ENCODE measurements around the gene PARD6A.

PARD6A gene

DNA sequence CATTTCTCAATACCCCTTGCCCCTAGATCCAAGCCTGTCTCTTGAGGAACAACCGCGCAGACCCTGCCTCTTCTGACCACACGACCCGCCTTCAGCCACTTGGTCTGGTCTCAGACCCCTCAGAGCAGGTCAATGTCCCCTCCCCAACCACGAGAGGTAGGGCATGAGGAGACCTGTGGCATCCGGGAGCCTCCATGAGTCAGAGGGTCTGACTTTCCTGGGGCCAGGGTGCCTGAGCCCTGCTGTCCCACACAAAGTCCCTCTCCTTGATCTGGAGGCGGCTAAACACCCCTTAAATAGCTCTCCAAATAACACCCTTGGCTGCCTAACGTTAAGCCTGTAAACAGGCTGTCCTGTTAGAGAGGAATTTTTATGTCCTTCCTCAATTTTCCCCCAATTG, 10.7 kb upstream of the PARD6A start:
- peaks cover 62% of the 10 kb centered on the region for H3K36me3 Mint-ChIP-seq
- no peak for DNase-seq (ENCODE audit: low spot score in 2 of 2)
- H3K27ac Mint-ChIP-seq: no peak overlapping the region
- no peak overlapping the region for H3K4me3 Mint-ChIP-seq
- no peaks in the 10 kb centered on the region for H3K9me3 Mint-ChIP-seq
- no peak for ATAC-seq
- H3K4me1 Mint-ChIP-seq: peaks cover 18% of the 10 kb centered on the region

DNA sequence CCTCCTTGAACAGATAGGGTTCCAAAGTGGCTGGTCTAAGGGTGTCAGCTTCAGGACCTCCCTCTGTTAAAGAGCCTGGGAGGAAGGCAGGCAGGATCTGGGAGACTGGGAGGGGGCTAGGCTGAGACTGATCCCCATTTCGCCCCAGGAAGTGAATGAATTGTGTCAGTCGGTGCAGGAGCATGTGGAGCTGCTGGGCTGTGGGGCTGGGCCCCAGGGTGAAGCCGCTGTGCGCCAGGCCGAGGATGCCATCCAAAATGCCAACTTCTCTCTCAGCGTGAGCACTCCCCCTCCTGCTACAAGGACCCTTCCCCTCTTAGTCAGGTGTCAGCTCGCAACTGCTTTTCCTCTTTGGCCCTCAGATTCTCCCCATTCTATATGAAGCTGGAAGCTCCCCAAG, 9.7 kb upstream of the PARD6A start:
- Mint-ChIP-seq H3K4me1 (peaks cover 25% of the 10 kb centered on the region), H3K4me3 (no peak overlapping the region), H3K27ac (peak overlapping the region; percentile 8), H3K9me3 (no peaks in the 10 kb centered on the region), H3K36me3 (peaks cover 72% of the 10 kb centered on the region)
- no peak for DNase-seq (ENCODE audit: low spot score in 2 of 2)
- ATAC-seq: no peak

DNA sequence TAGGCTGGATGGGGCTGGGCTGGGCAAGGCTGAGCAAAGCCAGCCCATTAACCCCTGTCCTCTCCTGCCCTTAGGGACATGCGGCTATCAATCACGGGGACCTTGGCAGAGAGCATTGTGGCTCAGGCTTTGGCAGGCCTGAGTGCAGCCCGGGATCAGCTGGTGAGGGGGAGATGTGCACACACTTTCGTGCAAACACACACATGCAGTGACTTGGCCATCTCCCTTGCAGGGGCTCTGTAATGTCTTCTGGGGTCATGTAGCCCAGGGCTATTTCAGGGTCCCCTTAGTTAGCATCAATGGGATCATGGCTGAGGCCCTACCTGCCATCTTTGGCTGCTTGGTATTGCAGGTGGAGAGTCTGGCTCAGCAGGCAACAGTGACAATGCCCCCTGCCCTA, 8.9 kb upstream of the PARD6A start:
- peaks cover 77% of the 10 kb centered on the region for H3K36me3 Mint-ChIP-seq
- peaks cover 19% of the 10 kb centered on the region for H3K4me1 Mint-ChIP-seq
- DNase-seq (ENCODE audit: low spot score in 2 of 2) (no peak), ATAC-seq (no peak)
- H3K9me3 Mint-ChIP-seq: no peaks in the 10 kb centered on the region
- peak overlapping the region; percentile 54 for H3K27ac Mint-ChIP-seq
- no peak overlapping the region for H3K4me3 Mint-ChIP-seq

DNA sequence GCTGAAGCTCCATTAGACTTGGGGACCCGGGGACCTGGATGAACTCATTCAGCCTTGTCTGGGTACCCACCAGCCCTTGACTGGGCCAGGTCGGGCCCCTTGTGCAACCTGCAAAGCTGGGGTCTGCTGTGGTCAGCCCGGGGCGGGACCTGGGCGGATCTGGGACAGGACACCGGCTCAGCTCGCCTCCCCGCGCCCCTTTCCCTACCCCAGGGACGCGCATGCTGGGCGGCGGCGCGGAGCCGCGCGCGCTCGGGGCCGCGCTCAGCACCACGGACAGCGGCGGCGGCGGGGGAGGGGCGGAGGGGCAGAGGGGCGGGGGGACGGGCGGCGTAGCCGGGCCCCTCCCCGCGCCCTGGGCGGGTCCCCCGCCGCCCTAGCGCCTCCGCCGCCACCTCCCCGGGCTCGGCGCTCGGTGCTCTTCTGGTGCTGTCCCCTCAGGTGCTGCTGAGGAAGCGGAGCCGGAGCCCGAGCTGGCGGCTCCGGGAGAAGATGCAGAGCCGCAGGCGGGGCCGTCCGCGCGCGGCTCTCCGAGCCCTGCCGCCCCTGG, 8.1 kb upstream of the PARD6A start:
- Mint-ChIP-seq H3K27ac (no peak overlapping the region), H3K4me1 (peaks cover 16% of the 10 kb centered on the region), H3K4me3 (no peak overlapping the region), H3K9me3 (no peaks in the 10 kb centered on the region), H3K36me3 (peaks cover 78% of the 10 kb centered on the region)
- DNase-seq (ENCODE audit: low spot score in 2 of 2): no peak
- no peak for ATAC-seq

DNA sequence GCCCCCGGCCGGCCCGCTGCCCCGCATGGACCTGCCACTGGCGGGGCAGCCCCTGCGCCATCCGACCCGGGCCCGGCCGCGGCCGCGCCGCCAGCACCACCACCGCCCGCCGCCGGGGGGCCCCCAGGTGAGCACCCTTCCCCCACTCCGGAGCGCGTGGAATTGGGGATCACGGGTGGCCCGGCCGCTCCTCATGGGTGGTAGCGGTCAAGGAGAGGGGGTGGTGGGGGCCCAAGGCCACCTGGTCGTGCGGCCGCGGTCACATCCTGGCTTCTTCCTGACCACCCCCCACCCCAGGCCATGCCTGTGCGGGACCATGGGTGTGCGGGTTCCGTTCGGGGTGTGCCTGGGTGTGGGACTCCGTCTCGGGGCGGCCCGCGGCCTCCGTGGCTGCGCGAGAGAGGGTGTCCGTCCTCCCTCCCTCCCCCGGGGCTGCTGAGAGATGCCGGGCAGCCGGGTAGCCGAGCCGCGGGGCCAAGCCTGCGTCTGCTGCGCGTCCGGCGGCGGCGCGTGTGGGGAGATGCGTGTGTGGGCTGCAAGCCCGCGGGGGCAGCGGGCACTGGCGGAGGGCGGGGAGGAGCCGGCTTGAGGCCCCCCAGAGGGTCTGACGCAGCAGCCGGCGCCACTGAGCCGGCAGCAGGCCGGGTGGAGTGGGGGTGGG, 7.5 kb upstream of the PARD6A start:
- no peak for DNase-seq (ENCODE audit: low spot score in 2 of 2)
- Mint-ChIP-seq H3K27ac (no peak overlapping the region), H3K9me3 (no peaks in the 10 kb centered on the region), H3K4me3 (no peak overlapping the region), H3K36me3 (peaks cover 84% of the 10 kb centered on the region), H3K4me1 (peaks cover 21% of the 10 kb centered on the region)
- no peak for ATAC-seq

DNA sequence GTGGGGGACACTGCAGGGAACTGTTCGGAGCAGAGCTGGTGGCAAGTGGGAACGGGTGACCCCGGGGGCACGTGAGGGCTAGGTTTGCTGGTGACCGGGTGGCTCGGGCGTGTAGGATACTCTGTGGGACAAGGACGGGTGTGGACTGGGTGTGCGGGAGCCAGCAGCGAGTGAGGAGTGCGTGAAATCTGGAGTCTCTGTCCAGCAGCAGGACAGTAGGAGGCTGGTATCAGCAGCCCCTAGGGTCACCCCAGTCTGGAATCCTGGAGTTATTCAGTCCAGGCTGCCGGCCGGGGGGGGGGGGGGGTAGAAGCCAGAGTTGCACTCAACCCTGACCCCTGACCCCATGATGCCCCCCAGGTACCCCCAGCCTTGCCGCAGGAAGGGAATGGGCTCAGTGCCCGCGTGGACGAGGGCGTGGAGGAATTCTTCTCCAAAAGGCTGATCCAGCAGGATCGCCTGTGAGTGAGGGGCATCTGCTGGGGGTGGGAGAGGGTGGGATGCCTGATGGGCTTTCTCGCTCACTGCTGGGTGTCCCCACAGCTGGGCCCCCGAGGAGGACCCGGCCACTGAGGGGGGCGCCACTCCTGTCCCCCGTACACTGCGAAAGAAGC, 6.9 kb upstream of the PARD6A start:
- ATAC-seq: no peak
- no peaks in the 10 kb centered on the region for H3K9me3 Mint-ChIP-seq

DNA sequence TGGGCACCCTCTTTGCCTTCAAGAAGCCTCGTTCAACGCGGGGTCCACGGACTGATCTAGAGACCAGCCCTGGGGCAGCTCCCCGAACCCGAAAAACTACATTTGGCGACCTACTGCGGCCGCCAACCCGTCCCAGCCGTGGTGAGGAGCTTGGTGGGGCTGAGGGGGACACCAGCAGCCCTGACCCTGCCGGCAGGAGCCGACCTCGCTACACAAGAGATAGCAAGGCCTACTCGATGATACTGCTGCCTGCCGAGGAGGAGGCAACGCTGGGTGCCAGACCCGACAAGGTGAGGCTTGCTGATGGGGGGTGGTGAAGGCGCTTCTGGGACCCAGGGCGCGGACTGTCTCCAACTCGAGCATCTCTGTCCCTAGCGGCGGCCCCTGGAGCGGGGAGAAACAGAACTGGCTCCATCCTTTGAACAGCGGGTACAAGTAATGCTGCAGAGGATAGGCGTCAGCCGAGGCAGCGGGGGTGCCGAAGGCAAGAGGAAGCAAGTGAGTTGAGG, 6.3 kb upstream of the PARD6A start:
- H3K36me3 Mint-ChIP-seq: peaks cover 83% of the 10 kb centered on the region
- H3K4me3 Mint-ChIP-seq: no peak overlapping the region

More for the DNA sequence above, 6.9 kb upstream of the PARD6A start:
- Mint-ChIP-seq H3K4me1 (peaks cover 27% of the 10 kb centered on the region), H3K36me3 (peaks cover 83% of the 10 kb centered on the region), H3K4me3 (no peak overlapping the region), H3K27ac (no peak overlapping the region)
- DNase-seq (ENCODE audit: low spot score in 2 of 2): no peak

DNA sequence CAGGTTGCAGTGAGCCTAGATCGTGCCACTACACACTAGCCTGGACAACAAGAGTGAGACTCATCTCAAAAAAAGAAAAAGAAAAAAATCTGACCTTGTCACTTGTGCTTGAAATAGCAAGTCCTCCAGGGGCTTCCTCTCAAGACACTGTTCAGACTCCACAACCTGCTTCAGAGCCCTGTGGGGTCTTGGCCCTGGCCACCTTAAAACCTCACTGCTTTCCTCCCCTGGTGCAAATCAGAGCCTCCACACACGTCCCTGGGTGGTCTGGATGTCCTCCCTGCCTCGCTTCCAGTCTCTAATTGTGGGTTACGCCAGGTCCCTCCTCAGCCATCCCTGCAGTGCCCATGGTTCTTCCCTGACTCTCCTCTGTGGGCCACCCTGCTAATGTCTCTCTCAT, 5.4 kb upstream of the PARD6A start:
- DNase-seq (ENCODE audit: low spot score in 2 of 2) (no peak), ATAC-seq (no peak)
- Mint-ChIP-seq H3K4me3 (no peak overlapping the region), H3K4me1 (peaks cover 33% of the 10 kb centered on the region), H3K27ac (peak overlapping the region; percentile 33), H3K36me3 (peaks cover 78% of the 10 kb centered on the region), H3K9me3 (no peaks in the 10 kb centered on the region)

More for the DNA sequence above, 6.3 kb upstream of the PARD6A start:
- DNase-seq (ENCODE audit: low spot score in 2 of 2) (no peak), ATAC-seq (no peak)
- H3K9me3 Mint-ChIP-seq: no peaks in the 10 kb centered on the region
- peaks cover 32% of the 10 kb centered on the region for H3K4me1 Mint-ChIP-seq
- no peak overlapping the region for H3K27ac Mint-ChIP-seq

DNA sequence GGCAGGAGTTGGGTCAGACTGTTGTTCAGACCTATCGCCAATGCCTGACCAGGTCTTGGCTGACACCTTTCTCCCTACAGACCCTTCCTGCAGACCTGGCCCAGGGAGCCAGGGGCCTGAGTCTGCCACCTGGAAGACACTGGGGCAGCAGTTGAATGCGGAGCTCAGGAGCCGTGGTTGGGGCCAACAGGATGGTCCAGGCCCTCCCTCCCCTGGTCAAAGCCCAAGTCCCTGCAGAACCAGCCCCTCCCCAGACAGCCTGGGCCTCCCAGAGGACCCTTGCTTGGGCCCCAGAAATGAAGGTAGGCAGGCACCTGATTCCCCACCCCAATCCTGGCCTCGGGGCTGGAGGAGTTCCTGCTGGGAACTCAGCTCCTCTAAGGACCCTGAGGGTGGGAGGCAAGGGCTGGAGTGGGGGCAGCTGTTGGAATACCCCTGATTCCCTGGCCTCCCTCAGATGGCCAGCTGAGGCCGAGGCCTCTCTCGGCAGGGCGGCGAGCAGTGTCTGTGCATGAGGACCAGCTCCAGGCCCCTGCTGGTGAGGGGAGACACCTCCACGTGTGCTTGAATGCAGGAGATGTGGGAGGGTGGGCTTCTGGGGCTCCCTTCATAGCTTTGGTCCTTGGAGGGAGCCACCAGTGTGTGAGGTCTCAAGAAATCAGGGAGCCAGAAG, 4.3 kb upstream of the PARD6A start:
- Mint-ChIP-seq H3K36me3 (peaks cover 78% of the 10 kb centered on the region), H3K4me3 (no peak overlapping the region), H3K27ac (peak overlapping the region; percentile 17), H3K9me3 (no peaks in the 10 kb centered on the region), H3K4me1 (peaks cover 34% of the 10 kb centered on the region)
- DNase-seq (ENCODE audit: low spot score in 2 of 2) (no peak), ATAC-seq (no peak)

DNA sequence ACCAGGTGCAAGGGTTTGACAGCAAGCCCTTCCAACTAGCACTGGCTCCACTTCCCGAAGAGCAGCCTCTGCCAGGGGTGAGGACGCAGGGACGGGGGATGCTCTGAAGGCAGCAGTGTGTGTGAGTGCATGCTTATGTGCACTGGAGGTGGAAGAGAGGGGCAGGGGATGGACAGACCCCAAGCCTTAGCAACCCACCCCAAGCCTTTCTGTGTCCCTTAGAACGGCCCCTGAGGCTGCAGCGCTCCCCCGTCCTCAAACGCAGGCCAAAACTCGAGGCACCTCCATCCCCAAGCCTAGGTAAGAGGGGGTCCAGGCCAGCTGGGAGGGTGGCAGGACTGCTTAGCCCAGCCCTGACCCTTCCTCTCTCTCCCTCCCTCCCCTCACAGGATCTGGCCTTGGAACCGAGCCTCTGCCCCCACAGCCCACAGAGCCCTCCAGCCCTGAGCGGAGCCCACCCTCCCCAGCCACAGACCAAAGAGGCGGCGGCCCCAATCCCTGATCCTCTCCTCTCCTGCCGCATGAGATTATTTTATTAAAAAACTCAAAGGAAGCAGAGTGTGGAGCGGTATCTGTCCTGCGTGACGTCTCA, 3.6 kb upstream of the PARD6A start:
- no peak for ATAC-seq
- peaks cover 38% of the 10 kb centered on the region for H3K4me1 Mint-ChIP-seq
- peak overlapping the region; percentile 17 for H3K27ac Mint-ChIP-seq
- peak in 1 of 2 donors; percentile 47 for DNase-seq (ENCODE audit: low spot score in 2 of 2)
- H3K9me3 Mint-ChIP-seq: no peaks in the 10 kb centered on the region
- peaks cover 72% of the 10 kb centered on the region for H3K36me3 Mint-ChIP-seq
- peak overlapping the region; percentile 90 for H3K4me3 Mint-ChIP-seq

DNA sequence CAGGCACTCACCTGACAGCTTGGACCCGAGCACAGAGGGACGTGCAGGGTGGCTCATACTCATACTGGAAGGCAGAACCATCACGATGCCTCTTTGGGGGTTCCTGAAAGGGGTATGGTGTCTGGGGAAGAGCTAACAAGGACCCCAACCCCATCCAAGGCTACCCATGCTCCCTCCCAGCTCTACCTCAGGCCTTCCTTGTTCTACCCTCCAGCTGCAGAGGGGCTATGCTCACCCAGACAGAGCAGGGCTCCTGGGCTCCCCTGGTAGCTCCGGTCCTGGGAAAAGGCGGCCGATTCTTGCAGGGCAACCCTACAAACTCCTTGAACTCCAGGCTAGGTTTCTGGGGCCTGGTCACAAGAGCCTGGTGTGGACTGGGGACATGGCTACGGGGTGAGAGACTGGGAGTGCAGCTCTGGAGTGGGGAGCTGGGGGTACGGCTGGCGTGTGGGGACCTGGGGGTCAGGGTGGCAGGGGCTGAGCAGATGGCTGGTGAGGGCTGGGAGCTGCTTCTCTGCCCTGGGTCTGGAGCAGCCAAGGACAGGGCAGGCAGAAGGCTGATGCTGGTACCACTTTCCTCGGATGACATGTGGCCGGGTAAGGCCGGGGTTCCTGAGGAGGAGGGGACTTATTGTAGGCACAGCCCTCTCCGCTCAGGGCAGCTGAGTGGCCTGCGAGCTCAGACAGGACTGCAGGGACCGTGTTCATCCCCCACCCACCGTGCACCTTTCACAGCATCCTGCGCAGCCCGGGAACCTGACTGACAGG, 2.8 kb upstream of the PARD6A start:
- H3K4me1 Mint-ChIP-seq: peaks cover 38% of the 10 kb centered on the region
- H3K36me3 Mint-ChIP-seq: peaks cover 67% of the 10 kb centered on the region
- DNase-seq (ENCODE audit: low spot score in 2 of 2) (no peak), ATAC-seq (no peak)
- H3K27ac Mint-ChIP-seq: no peak overlapping the region
- no peaks in the 10 kb centered on the region for H3K9me3 Mint-ChIP-seq
- peak overlapping the region; percentile 90 for H3K4me3 Mint-ChIP-seq

DNA sequence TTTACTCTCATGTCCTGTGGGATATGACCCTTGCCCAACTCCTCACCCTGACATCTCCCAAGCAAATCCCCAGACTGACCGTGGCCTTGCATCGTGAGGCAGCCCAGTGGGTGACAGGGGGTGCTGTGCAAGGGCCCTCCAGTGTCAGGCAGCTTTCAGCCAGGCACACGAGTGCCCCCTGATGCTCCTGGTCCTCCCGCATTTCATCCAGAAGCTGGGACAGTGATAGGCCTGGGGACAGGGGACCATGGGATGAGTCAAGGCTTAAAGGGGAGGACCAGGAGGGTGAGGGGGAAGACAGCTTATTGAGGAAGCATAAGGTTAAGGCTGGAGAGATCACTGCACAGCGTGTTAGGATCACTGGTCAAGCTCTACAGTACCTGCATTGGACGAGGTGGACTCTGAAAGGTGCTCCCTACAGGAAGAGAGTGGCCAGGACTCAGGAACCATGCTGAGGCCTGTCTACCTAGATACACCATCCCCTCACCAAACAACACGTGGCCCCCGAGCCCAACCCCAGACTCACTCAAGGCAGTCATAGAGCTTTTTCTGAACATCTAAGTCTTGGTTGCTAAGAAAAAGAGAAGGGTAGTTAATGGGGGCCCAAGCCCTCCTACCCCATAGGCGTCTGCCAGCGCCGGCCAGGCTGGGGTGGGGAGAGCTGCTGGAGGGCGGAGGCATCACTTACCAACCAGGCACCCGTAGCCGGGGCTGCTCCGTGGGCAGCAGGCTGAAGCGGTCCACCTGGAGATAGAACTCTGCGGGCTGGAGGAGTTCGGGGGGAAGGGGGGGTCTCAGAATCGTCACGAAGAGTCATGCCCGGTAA, 1.7 kb upstream of the PARD6A start:
- Mint-ChIP-seq H3K4me1 (peaks cover 40% of the 10 kb centered on the region), H3K36me3 (peaks cover 61% of the 10 kb centered on the region), H3K27ac (peak overlapping the region; percentile 89), H3K9me3 (no peaks in the 10 kb centered on the region), H3K4me3 (peak overlapping the region; percentile 90)
- ATAC-seq: no peak
- peak in 1 of 2 donors; percentile 55 for DNase-seq (ENCODE audit: low spot score in 2 of 2)

DNA sequence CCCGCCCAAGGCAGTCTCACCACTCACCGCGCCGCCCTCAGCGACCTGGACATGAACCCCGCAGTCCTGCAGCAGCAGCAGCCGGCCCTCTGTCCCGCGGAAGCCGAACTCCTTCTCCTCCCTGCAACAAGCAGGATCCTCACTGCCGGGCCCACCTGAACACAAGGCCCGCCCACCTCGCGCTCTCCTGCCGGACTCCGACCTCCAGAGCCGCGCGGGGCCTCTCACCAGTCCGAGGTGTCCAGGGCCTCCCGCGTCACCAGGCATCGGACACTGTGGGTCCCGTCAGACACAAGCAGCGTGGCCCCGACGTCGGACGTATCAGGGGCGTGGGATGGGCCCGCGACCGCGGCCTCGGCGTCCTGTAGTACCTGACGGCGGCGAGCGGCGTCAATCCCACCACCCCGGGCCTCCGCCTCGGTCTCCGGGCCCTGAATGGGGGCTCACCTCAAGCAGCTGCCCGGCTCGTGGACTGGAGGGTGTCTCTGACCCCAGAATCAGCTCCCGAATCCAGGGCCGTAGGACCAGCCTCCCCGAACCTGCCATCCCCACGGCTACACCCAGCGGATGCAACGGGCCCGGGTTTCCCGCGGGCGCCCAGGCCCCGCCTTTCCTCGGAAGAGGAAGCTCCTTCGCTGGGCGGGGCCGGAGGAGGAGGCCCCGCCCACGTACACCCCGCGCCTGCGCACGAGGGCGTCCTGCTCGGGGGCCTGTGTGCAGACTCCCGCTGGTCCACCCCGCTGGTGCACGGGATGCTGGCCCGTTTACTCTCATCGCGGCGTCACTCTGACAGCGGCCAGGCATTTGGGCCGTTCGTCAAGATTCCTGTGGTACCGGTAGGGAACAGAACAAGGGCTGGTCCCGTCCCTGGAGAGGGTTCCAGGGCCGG, 841 bp upstream of the PARD6A start, which contains the start of gene ACD:
ACD (minus strand) TSS at position 586 of the 889 bp plus-strand sequence; CDS start at position 546, 40 bp downstream.
- Mint-ChIP-seq H3K4me1 (peaks cover 49% of the 10 kb centered on the region), H3K27ac (peak within 1 kb of the TSS; percentile 89), H3K4me3 (peak within 1 kb of the TSS; percentile 90), H3K36me3 (peaks cover 55% of the 10 kb centered on the region), H3K9me3 (no peaks in the 10 kb centered on the region)
- DNase-seq (ENCODE audit: low spot score in 2 of 2) (peak; percentile 96 to 98), ATAC-seq (peak; percentile 71)
